NCI-H2227 (cell line): ENCODE measurements around the gene HCN4.
"Not testable (repeated sequence)": the region's sequence is repeated elsewhere in the genome, so short reads cannot be mapped to it uniquely, and the experiment has no call there.

Source experiments
- DNase-seq: peaks from one replicate; lab custom pipeline; 2025; ENCODE audit not compliant: unreplicated experiment; lab: John Stamatoyannopoulos, UW

HCN4 gene

GRCh38 chr15:73368301-73369136, at the start of gene HCN4:
TSS of gene HCN4 (minus strand) at chr15:73368958. CDS start at chr15:73368270, 688 bp downstream.
- peak; percentile 64 for DNase-seq

- no peak for DNase-seq
These were observed 46.1 kb upstream of the HCN4 start for GRCh38 chr15:73414876-73415275.

DNA sequence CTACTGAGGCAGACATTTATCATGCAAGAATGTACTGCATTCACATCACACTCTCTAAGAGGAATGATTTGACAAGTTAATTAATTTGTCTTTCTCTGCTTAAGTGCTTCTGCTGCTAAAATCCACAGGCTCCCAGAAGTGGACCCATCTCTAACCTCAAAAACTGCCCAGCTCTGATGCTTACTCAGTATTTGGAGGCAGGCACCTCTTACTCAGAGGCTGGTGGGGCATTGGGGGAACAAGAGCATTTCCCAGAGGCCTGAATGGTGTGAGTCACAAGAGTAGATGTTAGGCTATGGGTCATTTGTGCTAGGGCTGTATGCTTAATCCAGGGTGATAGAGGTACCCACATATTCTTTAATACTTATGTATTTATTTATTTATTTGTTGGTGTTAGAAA, 34.4 kb upstream of the HCN4 start:
- no peak for DNase-seq

DNA sequence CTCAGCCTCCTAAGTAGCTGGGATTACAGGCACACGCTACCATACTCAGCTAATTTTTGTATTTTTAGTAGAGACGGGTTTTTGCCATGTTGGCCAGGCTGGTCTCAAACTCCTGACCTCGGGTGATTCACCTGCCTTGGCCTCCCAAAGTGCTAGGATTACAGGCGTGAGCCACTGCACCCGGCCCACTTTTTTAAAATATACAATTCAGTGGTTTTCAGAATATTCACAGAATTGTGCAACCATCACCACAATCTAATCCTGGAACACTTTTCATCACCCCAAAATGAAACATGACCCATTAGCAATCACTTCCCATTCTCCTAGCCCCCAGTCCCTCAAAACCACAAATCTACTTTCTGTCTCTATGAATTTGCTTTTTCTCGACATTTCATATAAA, 31.5 kb upstream of the HCN4 start:
- not testable (repeated sequence) for DNase-seq

DNA sequence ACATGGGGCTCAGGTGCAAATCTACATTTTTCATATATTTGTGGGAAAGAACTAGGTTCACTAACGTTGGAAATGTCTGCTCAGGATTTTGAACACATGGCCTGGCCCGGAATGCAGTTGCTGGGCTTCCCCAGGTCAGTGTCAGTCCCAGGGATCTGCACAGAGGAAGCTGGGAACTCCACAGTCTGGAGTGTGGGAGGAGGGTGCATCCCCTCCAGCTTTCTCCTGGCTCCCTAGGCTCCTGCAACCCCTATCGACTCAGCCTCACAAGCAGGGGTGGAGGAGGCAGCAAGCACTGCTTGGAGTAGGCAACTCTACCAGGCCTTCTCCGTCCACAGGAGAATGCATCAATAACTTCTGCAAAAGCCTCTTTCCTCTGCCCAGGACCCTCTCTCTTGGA, 30.1 kb upstream of the HCN4 start:
- DNase-seq: no peak

- no peak for DNase-seq
These were observed 28.7 kb upstream of the HCN4 start for GRCh38 chr15:73397461-73397860.

- no peak for DNase-seq
These were observed 26.9 kb upstream of the HCN4 start for GRCh38 chr15:73395671-73396070.

- no peak for DNase-seq
These were observed 26.0 kb upstream of the HCN4 start for GRCh38 chr15:73394782-73395181.

DNA sequence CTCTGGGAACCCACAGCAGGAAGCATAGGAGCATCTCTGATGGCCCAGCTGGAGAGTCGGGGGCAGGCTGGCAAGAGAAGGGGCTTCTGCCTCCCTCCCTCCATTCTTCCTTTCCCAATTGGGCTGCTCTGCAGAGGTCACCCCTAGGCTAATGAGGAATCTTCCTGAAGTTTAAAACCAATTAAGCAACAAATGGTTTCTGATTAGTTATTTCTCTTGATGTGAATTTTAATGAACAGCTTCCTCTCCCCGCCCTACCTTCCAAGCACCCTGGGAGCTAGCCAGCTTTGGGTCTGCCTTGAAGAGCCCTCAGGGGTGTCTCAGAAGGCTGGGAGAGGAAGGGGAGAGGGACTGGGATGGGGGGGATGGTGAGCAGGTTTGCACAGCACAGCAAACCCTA, 24.6 kb upstream of the HCN4 start:
- no peak for DNase-seq

GRCh38 chr15:73392025-73392424, 23.3 kb upstream of the HCN4 start:
- no peak for DNase-seq

DNA sequence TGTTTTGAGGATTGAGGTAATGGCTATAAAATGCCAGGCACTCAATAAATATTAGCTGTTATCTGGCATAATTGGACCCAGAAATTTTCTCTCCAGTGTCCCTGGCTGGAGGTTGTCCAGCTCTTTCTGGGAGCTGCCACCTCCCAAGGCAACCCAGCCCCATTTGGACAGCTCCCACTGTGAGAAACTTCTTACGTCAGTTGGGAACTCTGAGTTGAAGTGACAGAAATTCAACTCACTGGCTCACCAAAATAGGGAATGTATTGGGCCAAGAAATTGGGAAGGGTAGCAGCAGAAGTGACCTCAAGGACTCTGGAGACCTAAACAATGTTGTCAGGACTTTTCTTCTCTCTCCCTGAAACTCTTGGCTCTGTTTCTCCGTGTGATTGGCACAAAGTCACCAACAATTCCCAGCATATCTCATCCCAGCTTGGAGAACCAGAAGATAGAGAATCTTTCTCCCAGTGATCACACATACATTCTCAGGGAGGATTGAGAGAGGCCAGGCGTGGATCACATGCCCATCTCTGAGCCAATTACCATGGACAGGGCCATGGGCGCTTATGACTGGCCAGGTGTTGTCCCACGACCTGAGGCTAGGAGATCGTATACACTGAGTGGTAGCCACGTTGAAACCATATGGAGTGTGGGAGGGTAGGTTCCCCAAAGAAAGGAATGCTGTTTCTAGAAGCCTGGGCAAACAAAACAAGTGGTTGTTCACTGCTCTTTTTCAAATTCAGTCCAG, 22.5 kb upstream of the HCN4 start:
- no peak for DNase-seq

- DNase-seq: no peak
These were observed 21.3 kb upstream of the HCN4 start for GRCh38 chr15:73389971-73390544.

DNA sequence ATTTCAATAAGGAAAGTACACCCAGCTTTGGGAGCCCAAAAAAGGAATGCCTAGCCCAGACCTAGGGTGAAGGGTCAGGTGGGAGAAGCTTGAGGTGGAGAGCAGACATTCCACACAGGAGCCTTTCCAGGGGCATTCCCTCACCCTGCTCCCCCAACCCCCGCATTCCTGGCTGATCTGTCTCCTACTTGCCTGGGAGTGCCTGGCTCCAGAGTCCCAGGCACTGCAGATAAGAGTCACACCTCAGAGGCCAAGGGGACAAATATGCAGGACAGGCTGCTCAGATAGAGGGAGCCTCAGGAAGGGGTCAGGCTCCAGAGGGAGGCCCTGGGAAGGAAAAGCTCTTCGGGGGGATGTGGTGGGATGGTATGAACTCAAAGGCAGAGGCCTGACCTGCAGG, 20.8 kb upstream of the HCN4 start:
- no peak for DNase-seq

DNA sequence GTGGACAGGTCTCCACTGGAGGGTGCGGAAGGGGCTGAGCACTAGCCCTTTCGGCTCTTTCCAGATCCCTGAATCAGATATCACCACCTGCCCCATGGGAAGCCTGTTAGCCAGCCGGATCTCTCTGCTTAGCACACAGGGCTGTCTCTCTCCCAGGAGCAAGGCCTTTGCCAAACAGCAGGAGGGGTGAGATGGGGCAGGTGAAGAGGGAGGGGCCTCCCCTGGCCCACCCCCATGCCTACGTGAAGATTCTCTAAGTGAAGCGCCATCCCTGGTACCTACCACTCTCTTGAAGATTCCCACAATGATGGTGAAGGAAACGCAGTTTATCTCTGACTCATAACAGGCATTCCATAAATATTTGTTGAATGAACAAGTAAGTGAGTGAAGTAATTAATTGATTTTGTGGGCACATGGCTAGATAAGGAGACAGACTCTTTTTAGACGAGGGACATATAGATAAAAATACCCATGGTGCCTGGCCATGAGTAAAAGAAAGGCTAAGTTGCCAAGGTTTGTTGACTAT, 19.6 kb upstream of the HCN4 start:
- no peak for DNase-seq

- no peak for DNase-seq
These were observed 18.9 kb upstream of the HCN4 start for GRCh38 chr15:73387507-73388255.

GRCh38 chr15:73386886-73387506, 18.2 kb upstream of the HCN4 start:
- DNase-seq: no peak

GRCh38 chr15:73386238-73386637, 17.5 kb upstream of the HCN4 start:
- no peak for DNase-seq

- DNase-seq: no peak
These were observed 16.4 kb upstream of the HCN4 start for GRCh38 chr15:73385205-73385604.

DNA sequence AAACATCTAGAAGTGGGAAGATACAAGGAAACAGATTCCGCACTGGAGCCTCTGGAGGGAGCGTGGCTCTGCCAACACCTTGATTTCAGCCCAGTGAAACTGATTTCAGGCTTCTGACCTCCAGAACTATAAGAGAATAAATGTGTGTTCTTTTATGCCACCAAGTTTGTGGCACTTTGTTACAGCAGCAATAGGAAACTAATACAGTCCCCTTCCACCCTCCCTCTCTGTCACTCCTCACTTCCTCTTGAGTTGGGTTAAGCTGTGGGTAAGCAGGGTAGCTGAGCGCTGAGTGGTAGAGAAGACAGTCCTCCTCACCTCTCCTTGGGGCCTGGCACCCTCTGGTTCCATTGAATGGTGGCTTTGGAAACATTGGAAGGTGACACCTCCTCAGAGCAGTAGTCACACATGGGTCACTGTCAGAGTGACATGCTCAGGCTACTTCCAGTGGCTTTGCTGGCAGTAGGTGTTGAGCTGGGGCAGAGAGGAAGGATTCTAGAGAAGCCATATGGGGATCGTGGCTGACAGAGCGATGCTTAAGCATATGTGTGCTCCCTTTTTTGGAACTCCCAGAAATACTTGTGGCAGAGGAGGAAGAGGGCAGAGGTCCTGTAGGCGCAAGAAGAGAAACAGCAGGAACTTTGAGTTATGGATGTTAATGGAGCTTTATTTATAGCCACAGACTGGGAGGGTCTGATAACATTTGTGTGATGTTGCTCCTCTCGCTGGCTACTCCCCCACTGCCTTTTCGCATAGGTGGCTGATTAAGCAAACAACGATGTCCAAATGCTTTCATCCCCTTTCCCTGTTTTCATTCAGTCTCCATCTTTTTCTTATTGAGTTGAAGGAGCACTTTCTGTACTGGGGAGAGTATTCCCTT, 14.8 kb upstream of the HCN4 start:
- DNase-seq: no peak

GRCh38 chr15:73382115-73382514, 13.4 kb upstream of the HCN4 start:
- DNase-seq: no peak
